Measurements from ENCODE around the gene ASIC3.

GRCh38 chr7:151091431-151091830 lies 43.1 kb downstream of the ASIC3 start:
- TF ChIP-seq POLR2A (IDR thresholded peaks at IDR 0.05) (no peak), CTCF (IDR thresholded peaks at IDR 0.05) (no peak), EP300 (IDR thresholded peaks at IDR 0.05) (no peak)
